GM19240 (cell line): ENCODE results near the gene VSX1.

Experiments used
- DNase-seq: peaks from one replicate; pipeline ENCODE4 v3.0.0; 2011; ENCODE audit warnings: low spot score; ENCODE audit not compliant: insufficient read length

Gene VSX1

GRCh38 chr20:25081730-25082497, at the start of gene VSX1:
Gene VSX1, minus strand, starts transcription at chr20:25082141. Its CDS starts 45 bp downstream, at chr20:25082096.
- DNase-seq = no peak

GRCh38 chr20:25129908-25130307, 48.0 kb upstream of the VSX1 start:
- no peak for DNase-seq

- no peak for DNase-seq
Measured at GRCh38 chr20:25129428-25129827, 47.5 kb upstream of the VSX1 start.

- DNase-seq = no peak
Measured at GRCh38 chr20:25128649-25129048, 46.7 kb upstream of the VSX1 start.

GRCh38 chr20:25127761-25128537, 46.0 kb upstream of the VSX1 start:
- DNase-seq = no peak

- DNase-seq = no peak
Measured at GRCh38 chr20:25126204-25127029, 44.5 kb upstream of the VSX1 start.

GRCh38 chr20:25125636-25126035, 43.7 kb upstream of the VSX1 start:
- DNase-seq = no peak

- DNase-seq = no peak
Measured at GRCh38 chr20:25120920-25121319, 39.0 kb upstream of the VSX1 start.

- DNase-seq = no peak
Measured at GRCh38 chr20:25120457-25120856, 38.5 kb upstream of the VSX1 start.

GRCh38 chr20:25118529-25118928, 36.6 kb upstream of the VSX1 start:
- no peak for DNase-seq

GRCh38 chr20:25117990-25118389, 36.0 kb upstream of the VSX1 start:
- DNase-seq = no peak

GRCh38 chr20:25116739-25117458, 35.0 kb upstream of the VSX1 start:
- DNase-seq = no peak

GRCh38 chr20:25103526-25103925, 21.6 kb upstream of the VSX1 start:
- DNase-seq = no peak

- no peak for DNase-seq
Measured at GRCh38 chr20:25100914-25101313, 19.0 kb upstream of the VSX1 start.

- DNase-seq = no peak
Measured at GRCh38 chr20:25099601-25100140, 17.7 kb upstream of the VSX1 start.

- DNase-seq = no peak
Measured at GRCh38 chr20:25097498-25097897, 15.6 kb upstream of the VSX1 start.

GRCh38 chr20:25090492-25091429, 8.8 kb upstream of the VSX1 start:
- no peak for DNase-seq

- DNase-seq = no peak
Measured at GRCh38 chr20:25089662-25090061, 7.7 kb upstream of the VSX1 start.

- no peak for DNase-seq
Measured at GRCh38 chr20:25089096-25089495, 7.2 kb upstream of the VSX1 start.

- DNase-seq = no peak
Measured at GRCh38 chr20:25088267-25088666, 6.3 kb upstream of the VSX1 start.
